Measurements from ENCODE around the gene PKNOX2.
A peak's percentile ranks its signal among the peaks of the same experiment; 100 is the strongest.

PKNOX2 gene

DNA sequence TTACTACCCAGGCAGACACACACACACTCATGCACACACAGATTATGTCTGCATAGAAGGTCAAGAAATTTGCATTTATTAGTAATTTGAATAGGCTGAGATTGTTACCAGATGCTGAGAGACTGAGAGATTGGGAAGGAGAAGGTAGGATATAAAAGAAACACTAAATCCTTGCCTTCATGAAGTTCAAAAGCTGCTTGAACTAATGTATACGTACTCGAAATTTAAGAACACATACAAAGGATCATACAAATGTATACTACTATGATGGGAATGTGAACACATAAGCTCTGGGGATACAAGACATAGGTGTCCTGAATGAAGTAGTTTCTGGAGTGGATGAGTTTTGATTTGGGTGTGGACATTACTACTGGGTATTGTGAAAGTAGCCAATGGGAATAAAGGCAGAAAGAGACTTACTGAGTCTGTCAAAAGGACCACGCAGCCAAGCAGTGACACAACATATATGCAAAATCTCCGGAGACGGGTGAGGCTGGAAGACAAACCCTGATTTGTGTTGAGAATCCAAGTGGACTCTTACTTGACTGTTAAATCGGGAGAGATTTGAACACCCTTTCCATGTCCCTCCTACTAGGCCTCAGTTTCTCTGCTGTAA, 7.3 kb upstream of the PKNOX2 start:
- no peak overlapping the region for H3K4me3 ChIP-seq (ENCODE audit: control insufficient read depth, low read depth, low read length)
- no peak for TF ChIP-seq CTCF (conservative IDR thresholded peaks at IDR 0.05; ENCODE audit: control insufficient read depth, insufficient read depth, low read depth, low read length)
- DNase-seq (ENCODE audit: low read depth): no peak

GRCh38 chr11:125157953-125158680, 6.4 kb upstream of the PKNOX2 start:
- no peak for DNase-seq (ENCODE audit: low read depth)
- TF ChIP-seq CTCF (conservative IDR thresholded peaks at IDR 0.05; ENCODE audit: control insufficient read depth, insufficient read depth, low read depth, low read length): no peak
- no peak overlapping the region for H3K4me3 ChIP-seq (ENCODE audit: control insufficient read depth, low read depth, low read length)

DNA sequence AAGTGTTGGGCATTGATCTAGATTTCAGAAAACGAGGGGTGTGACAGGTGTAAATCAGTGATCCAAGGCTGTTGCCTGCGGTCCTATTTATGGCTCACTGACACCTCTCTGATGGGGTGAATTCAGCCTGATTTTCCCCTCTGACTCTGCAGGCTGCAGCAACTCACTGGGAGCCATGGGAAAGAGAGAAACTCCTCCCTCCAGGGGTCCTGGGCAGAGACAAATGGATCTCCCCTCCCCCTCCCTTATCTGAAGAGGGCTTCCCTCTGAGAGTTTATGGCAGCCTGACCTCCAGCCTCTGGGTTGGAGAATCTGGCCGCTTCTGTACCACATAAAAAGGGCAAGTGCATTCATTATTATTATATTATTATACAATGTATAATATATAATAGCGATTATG, 1.8 kb upstream of the PKNOX2 start:
- TF ChIP-seq CTCF (conservative IDR thresholded peaks at IDR 0.05; ENCODE audit: control insufficient read depth, insufficient read depth, low read depth, low read length): no peak
- no peak overlapping the region for H3K4me3 ChIP-seq (ENCODE audit: control insufficient read depth, low read depth, low read length)
- DNase-seq (ENCODE audit: low read depth): no peak

DNA sequence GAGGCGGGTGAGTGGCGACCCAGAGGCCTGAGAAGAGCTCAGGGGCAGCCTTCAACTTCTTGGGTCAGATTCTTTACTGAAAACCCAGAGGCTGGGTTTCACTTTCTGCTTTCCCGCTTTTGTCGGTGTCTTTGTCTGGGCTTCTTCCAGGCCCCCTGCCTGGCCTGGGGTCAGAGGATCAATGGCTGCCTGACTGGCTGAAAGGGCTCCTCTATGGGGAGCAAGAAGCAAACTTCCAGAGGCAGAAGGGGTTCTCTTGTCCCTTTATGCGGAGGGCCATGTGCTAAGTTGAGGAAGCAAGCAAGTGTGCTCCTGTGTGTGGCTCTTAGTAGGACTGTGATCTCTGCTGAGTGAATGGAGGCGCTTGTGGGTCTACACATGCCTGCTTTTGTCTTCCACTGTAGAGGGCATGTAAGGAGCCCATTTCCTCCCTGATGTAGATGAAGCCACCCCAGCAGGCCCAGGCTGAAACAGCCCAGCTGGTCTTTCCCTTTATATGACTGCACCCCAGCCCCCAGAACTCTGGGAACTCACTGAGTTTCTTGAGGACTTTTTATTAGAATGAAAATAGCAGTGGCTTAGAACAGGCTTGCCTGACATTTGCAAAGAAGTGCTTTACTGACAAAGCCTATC, 1.0 kb upstream of the PKNOX2 start:
- no peak overlapping the region for H3K4me3 ChIP-seq (ENCODE audit: control insufficient read depth, low read depth, low read length)
- TF ChIP-seq CTCF (conservative IDR thresholded peaks at IDR 0.05; ENCODE audit: control insufficient read depth, insufficient read depth, low read depth, low read length): no peak

DNA sequence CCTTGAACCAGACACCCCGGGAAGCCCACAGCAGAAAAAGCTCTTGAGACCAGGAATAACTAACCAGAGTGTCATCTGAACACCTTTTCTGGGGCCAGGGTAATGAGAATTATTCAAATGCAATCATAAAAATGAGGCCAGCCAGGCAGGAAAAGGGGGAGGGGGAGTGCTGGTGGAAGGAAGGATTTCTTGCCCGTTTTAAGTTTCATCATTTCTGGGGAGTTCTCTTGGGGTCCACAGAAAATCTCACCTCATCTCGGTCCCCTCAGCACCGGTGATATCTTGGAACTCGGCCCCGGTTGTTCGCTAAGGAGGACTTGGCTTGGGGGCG, 495 bp upstream of the PKNOX2 start:
- no peak overlapping the region for H3K4me3 ChIP-seq (ENCODE audit: control insufficient read depth, low read depth, low read length)
- no peak for TF ChIP-seq CTCF (conservative IDR thresholded peaks at IDR 0.05; ENCODE audit: control insufficient read depth, insufficient read depth, low read depth, low read length)

More for the DNA sequence above, 1.0 kb upstream of the PKNOX2 start:
- no peak for DNase-seq (ENCODE audit: low read depth)

GRCh38 chr11:125165111-125165842, 726 bp downstream of the PKNOX2 start:
- no peak for TF ChIP-seq CTCF (conservative IDR thresholded peaks at IDR 0.05; ENCODE audit: control insufficient read depth, insufficient read depth, low read depth, low read length)
- DNase-seq (ENCODE audit: low read depth): peak; percentile 11
- peak overlapping the region; percentile 46 for H3K4me3 ChIP-seq (ENCODE audit: control insufficient read depth, low read depth, low read length)

More for the DNA sequence above, 495 bp upstream of the PKNOX2 start:
- DNase-seq (ENCODE audit: low read depth): no peak

All from fibroblast of mammary gland (primary cell).